Panc1 (cell line): ENCODE results near the gene MYEOV.

Source experiments
- POLR2AphosphoS5 ChIP-seq: IDR thresholded peaks from 2 replicates; pipeline ENCODE4 v1.6.1; 2012; ENCODE audit warnings: mild to moderate bottlenecking, low read depth, low read length, moderate library complexity
- TF ChIP-seq, protein P1 (sequence below): fragments of 450-650 bp; IDR thresholded peaks from 2 replicates; pipeline ENCODE4 v1.5.1; 2017; ENCODE audit warnings: mild to moderate bottlenecking
- TF ChIP-seq, protein P2 (sequence below), 2 experiments: IDR thresholded peaks; 2 replicates each; pipeline ENCODE4 v1.6.1; 2011 to 2012; ENCODE audit warnings: low read depth in 2 of 2, control low read depth in 1 of 2, low read length in 1 of 2, mild to moderate bottlenecking in 1 of 2, moderate library complexity in 1 of 2; ENCODE audit not compliant: insufficient read depth in 1 of 2

DNA sequence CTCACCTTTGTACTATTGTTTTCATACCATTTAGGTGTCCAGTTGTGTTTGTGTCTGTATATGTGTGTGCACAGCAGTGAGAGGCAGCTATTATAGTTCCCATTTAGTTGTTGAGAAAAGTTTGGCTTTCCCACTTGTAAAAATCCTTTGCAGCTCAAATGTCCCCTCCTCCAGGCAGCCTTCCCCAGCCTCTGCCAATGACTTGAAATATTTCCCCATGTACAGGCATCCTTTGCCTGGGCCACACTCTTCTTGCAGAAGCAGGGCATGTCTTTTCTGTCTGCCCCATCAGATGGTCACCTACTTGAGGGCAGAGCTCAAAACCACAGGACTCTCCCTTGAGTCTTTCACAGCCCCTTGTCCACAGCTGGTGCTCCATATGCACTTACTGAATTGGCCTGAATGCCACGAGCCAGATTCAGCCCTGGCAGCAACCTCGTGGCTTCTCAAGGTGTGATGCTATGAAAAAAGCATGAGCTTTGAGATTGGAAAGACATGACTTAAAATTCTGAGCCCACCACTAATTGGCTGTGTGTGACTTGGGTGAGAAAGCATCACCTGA is 39.3 kb downstream of the MYEOV start:
- TF ChIP-seq, protein P1, sequence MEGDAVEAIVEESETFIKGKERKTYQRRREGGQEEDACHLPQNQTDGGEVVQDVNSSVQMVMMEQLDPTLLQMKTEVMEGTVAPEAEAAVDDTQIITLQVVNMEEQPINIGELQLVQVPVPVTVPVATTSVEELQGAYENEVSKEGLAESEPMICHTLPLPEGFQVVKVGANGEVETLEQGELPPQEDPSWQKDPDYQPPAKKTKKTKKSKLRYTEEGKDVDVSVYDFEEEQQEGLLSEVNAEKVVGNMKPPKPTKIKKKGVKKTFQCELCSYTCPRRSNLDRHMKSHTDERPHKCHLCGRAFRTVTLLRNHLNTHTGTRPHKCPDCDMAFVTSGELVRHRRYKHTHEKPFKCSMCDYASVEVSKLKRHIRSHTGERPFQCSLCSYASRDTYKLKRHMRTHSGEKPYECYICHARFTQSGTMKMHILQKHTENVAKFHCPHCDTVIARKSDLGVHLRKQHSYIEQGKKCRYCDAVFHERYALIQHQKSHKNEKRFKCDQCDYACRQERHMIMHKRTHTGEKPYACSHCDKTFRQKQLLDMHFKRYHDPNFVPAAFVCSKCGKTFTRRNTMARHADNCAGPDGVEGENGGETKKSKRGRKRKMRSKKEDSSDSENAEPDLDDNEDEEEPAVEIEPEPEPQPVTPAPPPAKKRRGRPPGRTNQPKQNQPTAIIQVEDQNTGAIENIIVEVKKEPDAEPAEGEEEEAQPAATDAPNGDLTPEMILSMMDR: no peak
- TF ChIP-seq POLR2AphosphoS5: no peak
- TF ChIP-seq, protein P2, sequence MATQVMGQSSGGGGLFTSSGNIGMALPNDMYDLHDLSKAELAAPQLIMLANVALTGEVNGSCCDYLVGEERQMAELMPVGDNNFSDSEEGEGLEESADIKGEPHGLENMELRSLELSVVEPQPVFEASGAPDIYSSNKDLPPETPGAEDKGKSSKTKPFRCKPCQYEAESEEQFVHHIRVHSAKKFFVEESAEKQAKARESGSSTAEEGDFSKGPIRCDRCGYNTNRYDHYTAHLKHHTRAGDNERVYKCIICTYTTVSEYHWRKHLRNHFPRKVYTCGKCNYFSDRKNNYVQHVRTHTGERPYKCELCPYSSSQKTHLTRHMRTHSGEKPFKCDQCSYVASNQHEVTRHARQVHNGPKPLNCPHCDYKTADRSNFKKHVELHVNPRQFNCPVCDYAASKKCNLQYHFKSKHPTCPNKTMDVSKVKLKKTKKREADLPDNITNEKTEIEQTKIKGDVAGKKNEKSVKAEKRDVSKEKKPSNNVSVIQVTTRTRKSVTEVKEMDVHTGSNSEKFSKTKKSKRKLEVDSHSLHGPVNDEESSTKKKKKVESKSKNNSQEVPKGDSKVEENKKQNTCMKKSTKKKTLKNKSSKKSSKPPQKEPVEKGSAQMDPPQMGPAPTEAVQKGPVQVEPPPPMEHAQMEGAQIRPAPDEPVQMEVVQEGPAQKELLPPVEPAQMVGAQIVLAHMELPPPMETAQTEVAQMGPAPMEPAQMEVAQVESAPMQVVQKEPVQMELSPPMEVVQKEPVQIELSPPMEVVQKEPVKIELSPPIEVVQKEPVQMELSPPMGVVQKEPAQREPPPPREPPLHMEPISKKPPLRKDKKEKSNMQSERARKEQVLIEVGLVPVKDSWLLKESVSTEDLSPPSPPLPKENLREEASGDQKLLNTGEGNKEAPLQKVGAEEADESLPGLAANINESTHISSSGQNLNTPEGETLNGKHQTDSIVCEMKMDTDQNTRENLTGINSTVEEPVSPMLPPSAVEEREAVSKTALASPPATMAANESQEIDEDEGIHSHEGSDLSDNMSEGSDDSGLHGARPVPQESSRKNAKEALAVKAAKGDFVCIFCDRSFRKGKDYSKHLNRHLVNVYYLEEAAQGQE (IDR thresholded peaks at IDR 0.05; ENCODE audit: insufficient read depth in 1 of 2, low read depth in 2 of 2, low read length in 1 of 2): no peak
